Glutamatergic neuron (in vitro differentiated cells): ENCODE measurements around the gene ODAD4. TPM values are rescaled to one million over a fixed set of nuclear protein-coding genes. Genes with fewer than 3 reads are reported as not detected.

Experiments used
- DNase-seq: peaks from one replicate; pipeline ENCODE4 v3.0.0; 2022
- H3K27ac Mint-ChIP-seq: one replicate; pipeline ENCODE4 v1.8.0; 2020; ENCODE audit warnings: mild to moderate bottlenecking, mixed read lengths, inconsistent platforms; ENCODE audit not compliant: unreplicated experiment
- H3K27me3 Mint-ChIP-seq: one replicate; pipeline ENCODE4 v1.8.0; 2020; ENCODE audit warnings: mild to moderate bottlenecking, moderate library complexity, mixed read lengths, inconsistent platforms; ENCODE audit not compliant: unreplicated experiment
- H3K36me3 Mint-ChIP-seq: one replicate; pipeline ENCODE4 v1.8.0; 2020; ENCODE audit warnings: mild to moderate bottlenecking, mixed read lengths, inconsistent platforms; ENCODE audit not compliant: unreplicated experiment
- H3K4me1 Mint-ChIP-seq: one replicate; pipeline ENCODE4 v1.8.0; 2020; ENCODE audit warnings: mild to moderate bottlenecking, low read depth, mixed read lengths, inconsistent platforms; ENCODE audit not compliant: unreplicated experiment
- H3K4me3 Mint-ChIP-seq: one replicate; pipeline ENCODE4 v1.8.0; 2020; ENCODE audit warnings: mild to moderate bottlenecking, mixed read lengths, inconsistent platforms; ENCODE audit not compliant: unreplicated experiment
- H3K9me3 Mint-ChIP-seq: one replicate; pipeline ENCODE4 v1.8.0; 2020; ENCODE audit warnings: mild to moderate bottlenecking, moderate library complexity, mixed read lengths, inconsistent platforms; ENCODE audit not compliant: unreplicated experiment
- CTCF ChIP-seq: fragments of 200-600 bp; sonication (generic); IDR thresholded peaks from one replicate; pipeline ENCODE4 v1.5.0; 2021; ENCODE audit not compliant: partially characterized antibody, unreplicated experiment
- total RNA-seq: library from RNA; stranded (reverse); fragmentation: NEBNext Ultra II Directional; extraction: Animal tissue kit (Norgen Biotek cat#: 25700); gene quantifications from one replicate; pipeline ENCODE4 v1.2.1, GENCODE V29; 2021; ENCODE audit not compliant: unreplicated experiment

ODAD4 gene
- total RNA-seq, 1 donor from 2014 or later: 3.4 TPM

- no peaks in the 10 kb centered on the region for H3K36me3 Mint-ChIP-seq
- DNase-seq: peak; percentile 90
Measured at GRCh38 chr17:41966463-41967140, 36.2 kb downstream of the ODAD4 start, which contains the start of gene CNP. CNP (plus strand) TSS chr17:41966795; CDS start chr17:41966885, 90 bp downstream.

GRCh38 chr17:41967141-41967920 is 36.9 kb downstream of the ODAD4 start:
- H3K27ac Mint-ChIP-seq: no peak overlapping the region
- no peak for TF ChIP-seq CTCF
- no peak for DNase-seq
- H3K9me3 Mint-ChIP-seq: peaks cover 6% of the 10 kb centered on the region
- peaks cover 8% of the 10 kb centered on the region for H3K27me3 Mint-ChIP-seq
- peaks cover under 1% of the 10 kb centered on the region for H3K36me3 Mint-ChIP-seq
- peak overlapping the region; percentile 77 for H3K4me3 Mint-ChIP-seq
- H3K4me1 Mint-ChIP-seq: peaks cover 17% of the 10 kb centered on the region

More at GRCh38 chr17:41966463-41967140, 36.2 kb downstream of the ODAD4 start, which contains the start of gene CNP:
- H3K4me3 Mint-ChIP-seq: peak within 1 kb of the TSS; percentile 77
- H3K27me3 Mint-ChIP-seq: peaks cover 8% of the 10 kb centered on the region
- peaks cover 3% of the 10 kb centered on the region for H3K9me3 Mint-ChIP-seq
- H3K4me1 Mint-ChIP-seq: peaks cover 24% of the 10 kb centered on the region
- peak within 1 kb of the TSS; percentile 17 for H3K27ac Mint-ChIP-seq
- TF ChIP-seq CTCF: no peak

GRCh38 chr17:41967921-41968578 is 37.6 kb downstream of the ODAD4 start:
- DNase-seq: no peak

GRCh38 chr17:41968676-41969075 is 38.3 kb downstream of the ODAD4 start:
- no peak for DNase-seq
- H3K9me3 Mint-ChIP-seq: peaks cover 8% of the 10 kb centered on the region
- H3K4me1 Mint-ChIP-seq: peaks cover 8% of the 10 kb centered on the region
- H3K27ac Mint-ChIP-seq: no peak overlapping the region
- peak overlapping the region; percentile 77 for H3K4me3 Mint-ChIP-seq
- TF ChIP-seq CTCF: no peak
- H3K36me3 Mint-ChIP-seq: peaks cover 5% of the 10 kb centered on the region
- peaks cover 10% of the 10 kb centered on the region for H3K27me3 Mint-ChIP-seq

More at GRCh38 chr17:41967921-41968578, 37.6 kb downstream of the ODAD4 start:
- H3K27ac Mint-ChIP-seq: no peak overlapping the region
- TF ChIP-seq CTCF: no peak
- H3K4me3 Mint-ChIP-seq: peak overlapping the region; percentile 77
- peaks cover 8% of the 10 kb centered on the region for H3K9me3 Mint-ChIP-seq
- H3K27me3 Mint-ChIP-seq: peaks cover 8% of the 10 kb centered on the region
- peaks cover 5% of the 10 kb centered on the region for H3K36me3 Mint-ChIP-seq
- H3K4me1 Mint-ChIP-seq: peaks cover 11% of the 10 kb centered on the region
